ENCODE measurements around the gene ANP32B.
A peak's percentile ranks its signal among the peaks of the same experiment; 100 is the strongest.
"Not testable (repeated sequence)": the region's sequence is repeated elsewhere in the genome, so short reads cannot be mapped to it uniquely, and the experiment has no call there.

Gene ANP32B

DNA sequence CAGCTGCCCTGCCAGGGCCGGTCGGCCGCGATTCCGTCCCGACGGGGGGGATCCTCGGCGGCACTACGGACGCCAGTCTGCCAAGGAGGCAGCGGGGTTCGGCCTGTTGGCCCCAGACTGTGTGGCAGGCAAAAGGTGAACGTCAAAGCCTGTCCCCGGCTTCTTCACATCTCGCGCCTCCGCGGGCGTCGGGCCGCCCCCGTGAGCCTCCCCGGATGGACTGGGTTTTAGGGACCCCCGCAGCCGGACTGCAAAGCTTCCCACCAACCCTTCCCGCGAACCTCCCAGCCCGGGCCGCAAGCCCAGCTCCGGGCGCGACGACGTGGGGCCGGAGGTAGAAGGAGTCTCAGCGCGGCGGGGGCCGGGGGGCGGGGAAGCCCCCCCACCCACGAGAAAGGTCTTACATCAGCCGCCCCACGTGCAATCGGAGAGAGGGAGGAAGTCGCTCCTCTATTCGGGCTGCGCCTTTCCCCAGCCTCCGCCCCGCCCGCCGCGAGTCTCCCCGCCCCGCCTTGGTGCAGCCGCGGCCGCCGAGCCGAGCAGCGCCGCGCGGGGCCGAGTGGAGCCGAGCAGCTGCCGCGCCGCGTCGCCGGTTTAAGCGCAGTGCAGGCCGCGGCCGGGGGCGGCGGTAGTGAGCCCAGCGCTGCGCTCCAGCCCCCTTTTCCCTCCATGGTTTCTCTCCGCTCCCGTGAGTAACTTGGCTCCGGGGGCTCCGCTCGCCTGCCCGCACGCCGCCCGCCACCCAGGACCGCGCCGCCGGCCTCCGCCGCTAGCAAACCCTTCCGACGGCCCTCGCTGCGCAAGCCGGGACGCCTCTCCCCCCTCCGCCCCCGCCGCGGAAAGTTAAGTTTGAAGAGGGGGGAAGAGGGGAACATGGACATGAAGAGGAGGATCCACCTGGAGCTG, at the start of gene ANP32B:
ANP32B (plus strand) TSS at position 659 of the 906 bp plus-strand sequence; CDS start at position 874, 215 bp downstream.
- DNase-seq = peak; percentile 80 to 90

DNA sequence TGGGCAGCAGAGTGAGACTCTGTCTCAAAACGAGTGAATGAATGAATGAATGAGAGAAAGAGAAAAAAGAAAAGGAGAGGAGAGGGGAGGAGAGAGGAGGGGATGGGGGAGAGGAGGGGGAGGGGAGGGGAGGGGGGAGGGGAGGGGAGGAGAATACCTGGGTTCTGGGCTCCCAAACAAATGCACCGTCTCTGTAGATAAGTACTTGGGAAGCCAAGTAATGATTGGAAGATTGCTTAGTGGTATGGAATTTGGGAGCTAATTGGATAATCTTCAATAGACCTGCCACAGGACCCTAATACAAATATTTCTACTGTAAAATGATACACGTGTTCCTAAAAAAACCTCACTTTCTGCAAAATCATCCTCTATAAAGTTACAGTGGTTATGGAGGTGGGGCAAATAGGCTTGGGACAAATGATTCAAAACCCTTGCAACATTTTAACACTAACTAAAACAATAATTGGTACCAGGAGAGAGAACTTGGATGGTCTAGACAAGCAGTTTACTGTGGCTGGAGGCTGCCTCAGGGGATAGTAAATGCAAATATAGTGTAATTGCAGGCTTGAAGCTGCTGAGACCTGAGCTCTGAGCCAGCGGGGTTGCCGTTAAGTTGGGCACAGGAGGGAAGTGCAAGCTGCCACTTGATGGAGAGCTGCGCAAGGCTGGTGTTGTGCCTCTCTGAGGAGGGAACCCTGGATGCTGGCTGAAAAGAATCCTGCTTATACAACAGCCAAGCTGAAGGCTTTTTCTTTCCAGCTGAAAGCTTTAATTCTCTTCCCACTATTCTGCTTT, 48.6 kb upstream of the ANP32B start:
- peak; percentile 35 to 51 for DNase-seq

DNA sequence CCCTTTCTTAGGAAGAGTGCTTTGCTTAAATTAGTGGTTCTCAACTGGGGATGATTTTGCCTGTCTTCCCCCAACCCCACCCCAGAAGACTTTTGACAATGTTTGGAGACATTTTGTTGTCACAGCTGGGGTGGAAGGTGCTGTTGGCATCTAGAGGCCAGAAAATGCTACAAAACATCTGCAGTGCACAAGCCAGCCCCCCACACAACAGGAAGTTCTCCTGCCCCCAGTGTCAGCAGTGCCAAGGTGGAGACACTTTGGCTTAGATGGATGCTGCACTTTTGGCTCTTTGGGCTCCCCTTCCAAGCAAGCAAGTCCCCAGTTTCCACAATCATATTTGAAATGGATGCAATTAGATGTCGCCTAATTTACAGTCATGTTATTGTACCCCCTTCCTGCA, 47.9 kb upstream of the ANP32B start:
- no peak for DNase-seq

DNA sequence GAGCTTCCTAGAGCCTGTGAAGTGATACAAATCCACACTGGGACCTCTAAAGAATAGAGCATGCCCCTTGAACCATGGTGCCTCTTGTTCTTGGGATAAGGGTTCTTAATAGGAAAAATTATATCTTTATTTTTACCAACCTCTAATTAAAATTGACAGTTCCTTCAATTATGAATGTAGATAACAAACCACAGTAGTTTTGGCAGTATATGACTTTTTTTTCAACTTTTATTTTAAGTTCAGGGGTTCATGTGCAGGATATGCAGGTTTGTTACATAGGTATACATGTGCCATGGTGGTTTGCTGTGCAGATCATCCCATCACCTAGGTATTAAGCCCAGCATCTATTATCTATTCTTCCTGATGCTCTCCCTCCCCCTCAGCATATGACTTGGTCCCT, 46.1 kb upstream of the ANP32B start:
- DNase-seq = no peak

DNA sequence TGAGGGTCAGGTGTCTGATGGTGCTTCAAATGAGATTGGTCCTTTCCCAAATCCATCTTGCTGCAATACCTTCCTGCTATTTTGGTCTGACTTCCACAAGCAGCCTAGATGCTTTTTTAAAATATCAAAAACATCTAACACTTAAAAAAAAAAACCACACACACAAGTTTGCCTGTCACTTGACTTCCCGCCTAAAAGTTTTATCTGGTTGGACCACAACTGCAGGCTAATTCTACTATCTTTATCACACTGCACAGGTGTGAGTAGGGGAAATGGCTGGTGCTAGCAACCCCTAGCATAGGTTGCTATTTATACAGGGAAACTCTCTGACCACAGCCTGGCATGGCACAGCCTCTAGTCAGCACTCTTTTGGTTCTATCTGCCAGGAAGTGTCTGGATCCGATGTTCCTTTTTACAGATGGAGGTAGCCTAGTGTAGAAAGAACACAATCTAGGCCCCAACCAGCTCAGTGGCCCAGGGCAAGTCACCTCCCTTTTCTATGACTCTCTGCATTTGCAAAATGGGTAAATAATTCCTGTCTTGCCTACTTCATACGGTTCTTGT, 45.0 kb upstream of the ANP32B start, which contains the start of gene HEMGN:
HEMGN (minus strand) TSS at position 92 of the 564 bp plus-strand sequence; CDS start at position 56, 36 bp downstream.
- DNase-seq = no peak

DNA sequence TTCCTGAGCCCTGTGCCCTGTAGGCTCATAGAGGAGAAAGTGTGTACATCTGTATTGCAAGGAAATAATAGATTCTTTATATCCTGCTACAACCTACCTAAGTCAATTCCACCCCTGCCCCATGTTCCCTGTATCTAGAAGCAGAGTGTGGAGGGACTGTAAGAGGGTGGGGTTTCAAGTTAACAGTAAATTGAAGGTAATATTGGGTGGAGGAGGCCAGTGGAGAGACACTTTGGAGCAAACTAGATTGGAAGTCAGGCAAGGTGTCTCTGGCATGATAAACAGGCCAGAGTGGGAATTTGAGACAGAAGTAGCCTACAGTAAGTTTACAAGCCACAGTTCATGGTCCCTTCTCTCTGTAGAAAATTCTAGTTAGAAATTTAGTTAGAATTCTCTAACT, 42.9 kb upstream of the ANP32B start:
- no peak for DNase-seq

DNA sequence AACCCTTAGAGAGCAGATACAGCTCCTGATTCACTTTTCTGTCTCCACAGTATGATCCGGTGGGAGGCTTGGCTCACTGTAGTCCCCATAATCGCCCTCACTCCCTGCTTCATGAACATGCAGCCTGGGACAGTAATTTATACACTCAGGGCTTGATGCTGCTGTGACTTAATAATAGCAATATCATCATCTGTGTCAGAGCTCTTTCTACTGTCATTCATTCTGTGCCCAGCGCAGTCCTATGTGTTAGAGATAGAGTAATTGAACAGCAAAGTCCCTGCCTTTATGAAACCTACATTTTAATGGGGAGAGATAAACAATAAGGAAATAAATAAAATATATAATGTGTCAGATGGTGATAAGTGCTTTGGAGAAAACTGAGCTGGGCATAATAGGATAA, 42.4 kb upstream of the ANP32B start:
- DNase-seq = no peak

DNA sequence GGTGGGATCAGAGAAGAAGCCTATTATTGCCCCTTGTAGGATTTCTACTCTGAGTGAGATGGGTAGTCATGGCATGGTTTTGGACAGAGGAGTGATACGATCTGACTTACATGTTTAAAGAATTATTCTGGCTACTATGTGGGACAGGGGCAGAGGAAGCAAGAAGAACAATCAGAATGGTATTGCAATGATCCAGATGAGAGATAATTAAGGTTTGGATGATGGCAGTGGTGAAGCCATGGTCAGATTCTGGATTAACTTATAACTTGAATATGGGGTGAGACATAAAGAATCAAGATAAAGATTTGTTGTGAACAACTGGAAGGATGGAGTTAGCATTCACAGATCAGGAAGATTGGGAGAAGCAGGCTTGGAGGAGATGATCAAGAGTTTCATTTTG, 41.8 kb upstream of the ANP32B start:
- no peak for DNase-seq

DNA sequence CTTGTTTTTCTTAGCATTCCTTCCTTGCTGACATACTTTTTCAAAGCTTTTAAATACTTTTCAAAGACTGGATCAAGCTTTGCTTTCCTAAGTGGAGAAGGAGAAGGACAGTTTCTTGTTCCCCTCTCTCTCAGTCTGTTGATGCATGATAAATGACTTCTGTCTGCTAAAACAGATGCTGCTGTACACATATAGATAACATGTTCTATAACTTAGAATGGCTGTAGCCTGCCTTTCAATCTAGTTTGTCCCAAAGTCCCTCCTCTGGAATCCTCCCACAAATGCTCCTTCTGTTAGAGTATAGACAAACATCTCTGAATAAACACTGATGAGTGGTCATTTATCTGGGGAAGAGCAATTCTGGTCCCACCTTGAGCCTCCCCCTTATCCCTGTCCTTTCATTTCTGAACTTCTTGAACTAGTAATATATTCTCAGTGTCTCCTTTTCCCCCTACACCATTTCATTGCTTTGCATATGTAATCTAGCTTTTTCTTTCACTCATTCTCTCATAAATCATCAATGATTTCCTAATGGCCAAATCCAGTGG, 39.8 kb upstream of the ANP32B start:
- DNase-seq = no peak

DNA sequence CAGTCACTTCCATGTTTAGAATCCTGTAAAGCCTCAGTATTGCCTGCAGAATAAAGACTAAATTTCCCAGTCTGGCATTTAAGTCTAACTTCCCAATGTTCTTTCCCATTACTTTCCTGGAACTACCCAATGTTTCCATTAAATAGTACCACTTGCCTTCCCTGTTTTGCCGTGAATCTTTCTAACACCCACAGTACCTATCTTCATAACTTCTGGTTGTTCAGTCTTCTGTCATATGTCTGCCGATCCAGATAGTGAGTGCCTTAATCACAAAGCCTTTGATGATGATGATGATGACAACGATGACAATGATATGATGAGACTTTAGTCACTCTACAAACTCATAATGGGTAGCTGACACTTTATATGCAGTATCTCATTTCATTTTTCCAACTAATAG, 38.5 kb upstream of the ANP32B start:
- DNase-seq = no peak

DNA sequence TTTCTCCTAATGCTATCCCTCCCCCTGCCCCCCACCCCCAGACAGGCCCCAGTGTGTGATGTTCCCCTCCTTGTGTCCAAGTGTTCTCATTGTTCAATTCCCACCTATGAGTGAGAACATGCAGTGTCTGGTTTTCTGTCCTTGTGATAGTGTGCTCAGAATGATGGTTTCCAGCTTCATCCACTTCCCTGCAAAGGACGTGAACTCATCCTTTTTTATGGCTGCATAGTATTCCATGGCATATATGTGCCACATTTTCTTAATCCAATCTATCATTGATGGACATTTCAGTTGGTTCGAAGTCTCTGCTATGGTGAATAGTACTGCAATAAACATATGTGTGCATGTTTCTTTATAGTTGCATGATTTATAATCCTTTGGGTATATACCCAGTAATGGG, 37.7 kb upstream of the ANP32B start:
- DNase-seq = not testable (repeated sequence)

DNA sequence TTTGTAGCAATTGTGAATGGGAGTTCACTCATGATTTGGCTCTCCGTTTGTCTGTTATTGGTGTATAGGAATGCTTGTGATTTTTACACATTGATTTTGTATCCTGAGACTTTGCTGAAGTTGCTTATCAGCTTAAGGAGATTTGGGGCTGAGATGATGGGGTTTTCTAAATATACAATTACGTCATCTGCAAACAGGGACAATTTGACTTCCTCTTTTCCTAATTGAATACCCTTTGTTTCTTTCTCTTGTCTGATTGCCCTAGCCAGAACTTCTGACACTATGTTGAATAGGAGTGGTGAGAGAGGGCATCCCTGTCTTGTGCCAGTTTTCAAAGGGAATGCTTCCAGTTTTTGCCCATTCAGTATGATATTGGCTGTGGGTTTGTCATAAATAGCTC, 36.0 kb upstream of the ANP32B start:
- DNase-seq = not testable (repeated sequence)

DNA sequence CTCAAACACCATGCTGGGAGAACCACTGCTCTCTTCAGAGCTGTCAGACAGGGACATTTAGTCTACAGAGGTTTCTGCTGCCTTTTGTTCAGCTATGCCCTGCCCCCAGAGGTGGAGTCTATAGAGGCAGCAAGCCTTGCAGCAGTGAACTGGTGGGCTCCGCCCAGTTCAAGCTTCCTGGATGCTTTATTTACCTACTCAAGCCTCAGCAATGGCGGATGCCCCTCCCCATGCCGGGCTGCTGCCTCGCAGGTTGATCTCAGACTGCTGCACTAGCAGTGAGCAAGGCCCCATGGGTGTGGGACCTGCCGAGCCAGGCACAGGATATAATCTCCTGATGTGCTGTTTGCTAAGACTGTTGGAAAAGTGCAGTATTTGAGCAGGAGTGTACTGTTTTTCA, 32.3 kb upstream of the ANP32B start:
- DNase-seq = not testable (repeated sequence)

DNA sequence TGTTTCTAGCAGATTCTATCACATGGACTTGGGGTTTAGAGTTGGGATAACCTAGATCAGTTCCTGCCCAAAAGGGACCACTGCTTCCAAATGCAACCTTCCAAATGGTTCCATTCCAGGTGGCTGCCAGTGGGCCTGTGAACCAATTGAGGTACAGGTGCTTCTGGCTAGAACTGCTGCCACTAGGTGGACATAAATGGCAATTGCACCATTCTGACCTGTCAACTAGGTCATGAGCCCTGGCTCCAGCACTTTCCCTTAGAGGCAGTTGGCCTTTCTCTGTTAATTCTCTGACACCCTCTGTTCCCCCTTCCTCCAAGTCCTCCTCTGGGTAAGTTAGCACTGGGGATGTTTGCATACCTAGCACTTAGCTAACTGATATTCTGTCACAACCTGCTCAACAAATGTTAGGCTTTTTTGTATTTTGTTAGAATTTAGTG, 28.6 kb upstream of the ANP32B start:
- DNase-seq = peak in 1 of 2 experiments; percentile 71

DNA sequence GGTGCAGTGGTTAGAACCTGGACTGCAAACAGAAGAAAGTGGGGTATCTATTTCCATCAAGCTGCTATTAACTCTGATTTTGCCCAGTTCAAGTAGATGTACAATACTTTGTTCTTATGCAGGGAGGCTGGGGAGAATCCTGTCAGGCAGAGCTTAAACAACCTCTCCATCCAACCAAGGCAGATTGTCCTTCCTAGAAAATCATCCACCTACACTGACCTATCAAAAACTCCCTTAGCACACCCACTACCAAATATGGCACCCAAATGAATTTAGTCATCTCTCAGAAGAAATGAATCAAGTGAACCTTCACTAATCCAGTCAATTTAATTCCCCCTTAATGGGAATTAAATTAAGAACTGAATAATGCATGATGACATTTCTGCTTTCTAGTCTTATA, 26.8 kb upstream of the ANP32B start:
- peak in 1 of 2 experiments; percentile 34 for DNase-seq

DNA sequence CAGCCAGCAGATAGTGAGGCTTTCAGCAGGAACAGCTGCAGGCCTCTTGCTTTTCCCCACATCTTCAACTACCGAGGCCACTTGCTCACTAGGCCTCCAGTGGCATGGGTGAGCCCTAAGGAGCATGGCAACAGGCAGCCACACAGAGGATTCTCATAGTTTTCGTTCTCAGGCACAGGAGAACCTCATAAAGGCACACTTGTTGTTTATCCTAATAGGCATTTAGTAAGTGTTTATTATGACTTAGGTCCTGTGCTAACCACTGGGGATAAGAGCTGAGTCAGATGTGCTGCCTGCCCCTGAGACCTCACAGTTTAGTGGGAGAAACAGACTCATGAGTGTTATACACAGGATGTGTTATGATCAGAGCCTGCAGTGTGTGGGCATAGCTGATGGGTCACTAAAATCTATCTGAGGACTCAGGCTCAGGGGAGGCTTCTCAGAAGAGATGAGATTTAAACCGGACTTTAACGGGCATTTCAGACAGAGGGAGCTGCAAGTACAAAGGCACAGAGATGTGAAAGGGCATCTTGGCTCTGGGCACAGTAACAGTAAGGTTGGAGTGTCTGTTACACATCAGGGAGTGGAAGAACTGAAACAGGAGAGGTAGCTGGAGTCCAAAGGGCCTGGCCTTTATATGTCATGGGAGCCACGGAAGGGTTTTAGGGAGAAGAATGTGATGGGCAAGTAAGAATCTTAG, 24.2 kb upstream of the ANP32B start:
- DNase-seq = no peak

DNA sequence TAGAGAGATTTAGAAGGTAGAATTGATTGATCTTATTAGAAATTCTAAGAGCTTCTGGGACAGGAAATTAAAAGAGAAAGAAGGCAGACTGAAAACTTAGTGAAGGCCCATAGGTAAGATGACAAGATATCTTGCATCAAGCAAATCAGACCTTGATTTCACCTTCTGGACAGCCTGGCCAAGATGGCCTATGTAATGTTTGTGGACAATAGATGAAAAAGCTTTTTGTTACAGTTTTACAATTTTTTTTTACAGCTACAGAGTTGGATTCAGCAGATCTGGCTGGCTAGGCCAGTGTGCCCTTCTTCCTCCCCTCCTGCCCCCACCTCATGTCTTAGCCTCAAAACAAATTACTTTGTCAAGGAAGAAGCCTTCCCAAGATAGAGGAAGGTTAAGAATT, 23.6 kb upstream of the ANP32B start:
- no peak for DNase-seq

DNA sequence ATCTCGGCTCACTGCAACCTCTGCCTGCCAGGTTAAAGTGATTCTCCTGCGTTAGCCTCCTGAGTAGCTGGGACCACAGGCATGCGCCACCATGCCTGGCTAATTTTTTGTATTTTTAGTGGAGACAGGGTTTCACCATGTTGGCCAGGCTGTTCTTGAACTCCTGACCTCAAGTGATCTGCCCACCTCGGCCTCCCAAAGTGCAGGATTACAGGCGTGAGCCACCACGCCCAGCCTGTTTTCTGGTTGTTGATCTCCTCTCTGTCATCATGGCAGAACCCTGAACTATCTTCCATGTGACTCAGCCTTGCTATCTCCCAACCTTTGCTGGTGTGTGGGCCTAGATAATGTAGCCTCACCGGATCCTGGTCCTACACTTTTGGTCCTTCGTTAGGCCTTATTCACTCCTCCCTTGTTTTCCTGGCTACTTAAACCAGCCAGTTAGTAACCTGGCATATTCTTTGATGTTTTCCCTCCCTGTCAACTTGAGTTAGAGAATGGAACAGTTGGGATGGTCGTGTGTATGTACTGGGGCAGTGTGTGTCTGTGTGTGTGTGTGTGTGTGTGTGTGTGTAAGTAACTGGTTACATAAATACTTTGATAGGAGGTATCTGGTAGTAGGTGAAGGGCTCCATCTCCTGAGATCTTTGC, 22.3 kb upstream of the ANP32B start:
- DNase-seq = not testable (repeated sequence)

DNA sequence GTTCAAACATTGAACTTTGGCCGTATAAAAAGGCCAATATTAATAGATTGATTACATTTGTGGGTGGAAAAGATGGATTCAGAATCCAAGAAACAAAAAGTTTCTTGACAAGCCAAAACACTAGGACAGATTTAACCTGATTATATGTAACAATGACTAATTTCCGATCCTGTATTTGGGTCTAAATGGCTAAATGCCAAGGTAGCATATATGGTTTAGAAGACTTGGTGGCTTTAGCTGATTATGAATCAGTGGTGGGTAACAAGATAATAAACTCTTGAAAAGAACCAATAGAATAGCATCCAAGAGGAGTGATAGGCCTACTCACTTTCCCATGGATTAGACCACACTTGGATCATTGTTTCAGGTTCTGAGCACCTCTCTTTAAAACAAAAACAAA, 21.8 kb upstream of the ANP32B start:
- no peak for DNase-seq

DNA sequence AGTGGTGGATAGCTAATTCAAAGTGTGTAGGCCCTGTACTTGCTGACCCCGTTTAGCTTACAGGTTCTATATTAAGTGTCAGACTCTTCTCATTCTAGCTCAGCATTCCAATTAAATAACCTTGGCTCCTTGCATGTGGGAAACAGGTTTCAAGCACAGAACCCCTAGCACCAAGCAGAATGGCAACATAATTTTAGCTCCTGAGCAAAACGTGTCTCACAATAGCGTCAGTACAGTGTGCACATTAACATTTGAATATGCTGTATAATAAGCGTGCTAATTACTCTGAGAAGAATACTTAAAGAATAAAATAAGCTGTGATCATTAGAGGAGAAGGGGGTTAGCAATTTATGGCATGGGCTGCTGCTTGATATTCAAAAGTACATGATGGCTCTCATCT, 21.0 kb upstream of the ANP32B start:
- DNase-seq = no peak

DNA sequence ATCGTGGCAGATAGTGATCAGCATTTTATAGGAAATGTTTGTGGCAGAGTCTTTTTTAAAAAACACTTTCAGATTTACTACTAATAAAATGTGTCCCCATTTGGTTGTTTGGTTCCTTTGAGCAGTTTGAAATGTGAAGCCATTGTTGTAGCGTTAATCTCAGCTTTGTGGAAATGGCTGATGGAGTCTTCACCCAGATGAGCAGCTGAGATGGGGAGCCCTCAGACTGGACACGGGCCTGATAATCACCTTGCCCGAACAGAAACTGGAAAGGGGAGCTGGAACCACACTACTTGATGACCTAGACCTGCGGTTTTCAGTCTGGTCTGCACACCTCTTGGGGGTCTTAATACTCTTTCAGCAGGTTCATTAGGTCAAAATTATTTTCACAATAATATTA, 20.6 kb upstream of the ANP32B start:
- no peak for DNase-seq

DNA sequence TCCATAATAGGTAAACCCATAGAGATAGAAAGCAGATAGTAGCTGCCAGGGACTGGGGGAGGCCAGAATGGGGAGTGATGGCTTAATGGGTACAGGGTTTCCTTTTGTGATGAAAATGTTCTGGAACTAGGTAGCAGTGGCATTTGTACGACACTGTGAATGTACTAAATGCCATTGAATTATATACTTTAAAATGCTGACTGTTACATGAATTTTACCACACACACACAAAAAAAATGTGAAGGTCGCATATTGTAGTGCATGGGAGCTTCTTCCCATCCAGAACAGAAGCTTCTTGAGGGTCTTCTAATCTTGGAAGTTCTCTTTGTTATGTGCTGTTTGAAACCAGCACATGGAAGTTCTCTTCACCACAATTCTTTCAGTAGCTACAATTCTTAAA, 19.9 kb upstream of the ANP32B start:
- no peak for DNase-seq
